HG03342 (cell line): ENCODE results near the gene NPAS2.

Source experiments
- ATAC-seq: cut with Tn5 transposase; IDR thresholded peaks from one replicate; pipeline ENCODE4 v1.9.1; 2021; ENCODE audit warnings: mild to moderate bottlenecking, moderate library complexity; ENCODE audit not compliant: unreplicated experiment

The NPAS2 gene

DNA sequence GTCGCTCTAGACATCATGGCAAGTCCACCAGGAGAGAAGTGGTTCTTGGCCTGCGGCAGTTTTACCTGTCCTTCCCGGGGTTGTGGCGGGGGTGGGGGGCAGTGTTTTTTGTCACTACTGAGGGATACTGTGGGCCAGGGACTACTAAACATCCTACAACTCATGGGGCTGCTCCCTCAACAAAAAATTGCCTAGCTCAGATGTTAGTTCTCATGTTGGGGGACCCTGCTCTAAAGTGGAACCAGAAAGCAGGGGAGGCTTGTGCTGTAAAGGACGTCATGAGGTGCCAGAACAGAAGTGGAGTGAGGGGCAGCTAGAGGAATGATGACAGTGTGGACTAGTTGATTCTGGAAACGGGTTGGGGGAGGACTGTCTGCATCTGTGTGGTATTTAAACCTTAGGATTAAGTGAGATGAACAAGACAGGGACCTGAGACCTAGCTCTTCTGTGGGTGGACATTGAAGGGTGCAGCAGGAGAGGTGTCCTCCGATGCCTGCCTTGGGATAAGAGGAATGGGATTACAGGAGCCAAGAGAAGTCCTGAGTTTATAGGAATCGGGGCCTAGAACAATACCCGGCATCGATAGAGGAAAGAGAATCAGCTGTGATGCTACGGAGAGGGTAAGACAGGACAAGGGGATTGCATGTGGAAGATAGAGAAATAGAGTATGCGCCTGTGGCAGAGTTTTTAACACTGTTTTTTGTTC lies 184.8 kb downstream of the NPAS2 start:
- no peak for ATAC-seq

DNA sequence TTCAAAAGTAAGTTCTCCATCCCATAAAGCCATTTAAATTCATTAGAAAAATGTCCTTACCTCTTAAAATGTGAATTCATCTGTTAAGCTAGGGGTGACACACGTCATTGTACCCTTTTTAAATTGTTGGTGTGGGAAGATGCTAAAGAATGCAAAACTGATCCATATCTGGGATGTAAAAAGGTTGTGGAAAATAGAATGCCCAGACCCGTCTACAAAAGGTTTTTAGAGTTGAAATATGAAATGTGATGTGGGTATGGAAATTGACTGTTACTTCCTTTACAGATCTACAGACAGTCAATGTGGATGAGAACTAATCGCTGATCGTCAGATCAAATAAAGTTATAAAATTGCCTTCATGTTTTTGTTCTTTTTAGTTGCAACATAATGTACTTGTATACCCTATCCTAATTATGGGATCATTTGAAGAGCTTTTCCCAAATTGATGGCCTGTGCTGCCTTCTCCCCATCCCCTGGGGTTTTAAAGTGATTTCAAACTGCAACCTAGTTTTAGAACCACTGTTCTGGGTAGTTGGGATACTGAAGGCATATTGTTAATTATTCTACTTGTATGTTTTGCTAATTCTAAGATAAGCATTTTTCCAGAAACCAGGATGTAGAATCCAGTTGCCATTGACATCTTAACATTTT lies 186.3 kb downstream of the NPAS2 start:
- no peak for ATAC-seq

DNA sequence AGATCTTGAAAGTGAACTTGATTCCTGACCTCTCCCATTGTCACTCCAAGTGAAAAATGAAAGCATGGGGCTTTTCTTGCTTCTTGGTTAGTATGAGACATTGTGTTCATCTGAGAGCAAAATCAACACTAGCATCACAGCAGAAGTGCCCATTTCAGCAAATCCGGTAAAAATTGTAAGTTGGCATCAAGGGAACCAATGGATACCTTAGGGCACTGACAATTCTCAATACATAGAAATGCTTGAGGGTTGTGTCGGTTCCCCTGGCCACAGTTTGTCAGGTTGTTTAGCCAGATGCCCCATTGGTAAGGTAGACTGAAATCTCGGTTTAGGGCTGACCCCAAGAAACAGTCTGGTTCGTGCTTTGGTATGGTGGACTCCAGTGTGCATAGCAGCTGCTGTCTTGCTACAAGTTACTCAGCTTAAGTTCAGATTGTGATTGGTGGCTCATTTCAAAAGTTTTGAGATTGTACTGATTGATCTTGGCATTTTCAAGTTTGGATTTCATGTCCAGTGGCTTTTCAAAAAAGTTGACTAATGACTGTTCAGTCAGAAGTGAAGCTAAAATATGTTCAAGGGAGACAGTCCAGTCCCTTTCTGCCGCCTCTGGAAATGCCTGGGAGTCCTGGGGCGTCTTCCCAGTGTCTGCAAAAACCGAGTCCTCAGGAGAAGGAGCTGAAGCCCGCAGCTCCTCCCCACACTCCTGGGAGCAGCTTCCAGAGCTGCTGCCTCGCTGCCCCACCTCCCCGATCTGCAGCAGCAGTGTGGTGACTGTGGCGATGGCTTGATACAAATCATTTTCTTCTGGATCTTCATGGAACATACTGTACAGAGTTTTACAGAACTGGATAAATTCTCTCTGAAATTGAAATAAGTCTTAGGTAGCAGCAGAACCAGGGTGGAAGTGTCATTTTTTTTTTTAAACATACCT lies 187.7 kb downstream of the NPAS2 start:
- no peak for ATAC-seq

DNA sequence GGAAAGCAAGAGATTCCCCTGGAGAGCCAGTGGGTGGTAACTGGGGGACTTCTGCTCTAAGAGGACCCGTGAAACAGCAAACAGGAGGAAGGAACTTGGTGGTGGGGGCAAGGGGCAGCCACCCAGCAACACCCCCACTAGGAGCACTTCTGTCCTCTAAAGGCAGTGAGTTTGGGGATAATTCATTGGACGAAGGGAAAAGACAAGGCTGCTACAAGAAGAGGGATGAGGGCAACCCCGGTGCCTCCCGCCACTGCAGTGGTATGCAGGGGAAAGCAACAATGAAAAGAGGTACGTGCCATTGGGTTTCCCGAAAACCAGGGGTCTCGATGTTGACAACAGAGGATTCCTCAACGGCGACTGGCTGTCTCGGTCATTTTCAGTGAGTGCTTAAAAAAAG lies 191.2 kb downstream of the NPAS2 start:
- ATAC-seq = no peak

DNA sequence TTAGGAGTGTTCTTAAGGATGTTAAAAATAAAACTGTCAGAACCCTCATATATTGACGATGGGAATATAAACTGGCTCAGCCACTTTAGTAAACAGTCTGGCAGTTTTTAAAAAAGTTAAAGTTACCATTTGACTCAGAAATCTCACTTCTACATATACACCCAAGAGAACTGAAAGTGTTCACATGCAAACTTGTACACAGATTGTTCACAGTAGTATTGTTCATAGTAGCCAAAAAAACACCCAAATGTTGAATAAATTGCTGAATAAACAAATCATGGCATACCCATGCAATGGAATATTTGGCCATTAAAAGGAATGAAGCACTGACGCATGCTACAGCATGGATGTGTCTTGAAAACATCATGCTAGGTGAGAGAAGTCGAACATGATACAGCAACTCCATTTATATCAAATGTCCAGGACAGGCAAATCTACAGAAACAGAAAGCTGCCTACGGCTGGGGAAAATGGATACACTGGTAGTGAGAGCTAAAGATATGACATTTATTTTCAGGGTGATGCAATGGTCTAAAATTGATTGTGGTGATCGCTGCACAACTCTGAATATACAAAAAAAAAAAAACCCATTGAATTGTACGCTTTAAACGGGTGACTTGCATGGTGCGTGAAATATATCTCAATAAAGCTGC lies 192.2 kb downstream of the NPAS2 start:
- ATAC-seq = peak; percentile 86

DNA sequence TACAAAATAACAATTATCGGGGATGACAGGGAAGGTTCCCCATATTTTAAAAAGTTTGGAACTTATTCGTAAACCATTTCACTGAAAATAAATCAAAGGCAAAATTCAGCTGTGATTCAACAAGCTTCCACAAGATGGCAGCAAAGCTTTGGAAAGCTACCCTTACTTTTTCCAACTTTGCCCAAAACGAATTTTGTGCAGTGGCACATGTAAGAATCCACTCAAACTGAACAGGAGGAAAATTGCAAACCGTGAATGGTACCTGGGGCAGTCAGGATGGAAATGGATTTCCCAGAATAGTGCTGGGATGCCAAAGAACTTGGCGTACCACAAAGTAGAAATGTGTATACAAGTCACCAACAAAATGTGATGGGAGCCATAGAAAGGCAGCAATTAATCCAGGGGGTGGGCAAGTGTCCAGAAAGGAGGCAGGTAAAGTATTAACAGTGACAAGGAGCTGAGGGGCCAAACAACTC lies 192.8 kb downstream of the NPAS2 start:
- ATAC-seq = no peak

DNA sequence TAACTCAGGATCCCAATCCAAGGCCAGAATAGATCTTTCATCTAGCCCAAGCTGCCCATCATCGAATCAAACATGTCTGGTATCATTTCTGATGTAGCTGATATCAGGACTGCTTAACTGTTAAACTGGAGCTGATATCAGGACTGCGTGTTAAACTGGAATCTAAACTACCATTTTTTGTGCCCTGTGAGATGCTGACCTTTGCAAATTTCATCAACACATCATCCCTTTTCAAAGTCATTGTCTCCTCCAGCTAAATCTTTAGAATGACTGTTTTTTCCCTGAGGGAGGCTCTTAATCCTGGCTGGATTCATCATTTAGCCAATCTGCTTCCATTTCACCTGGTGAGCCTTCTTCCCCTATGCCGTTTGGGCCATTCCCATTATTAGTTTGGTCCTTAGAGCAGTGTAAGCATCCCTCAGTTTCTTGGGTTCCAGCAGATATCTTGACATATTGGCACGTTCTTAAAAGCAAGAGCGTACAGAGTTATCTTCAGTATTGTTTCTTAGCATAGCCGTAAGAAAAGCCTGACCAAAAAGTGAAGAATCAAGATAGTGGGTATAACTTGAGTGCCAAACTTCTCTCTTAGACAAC lies 194.4 kb downstream of the NPAS2 start:
- no peak for ATAC-seq

DNA sequence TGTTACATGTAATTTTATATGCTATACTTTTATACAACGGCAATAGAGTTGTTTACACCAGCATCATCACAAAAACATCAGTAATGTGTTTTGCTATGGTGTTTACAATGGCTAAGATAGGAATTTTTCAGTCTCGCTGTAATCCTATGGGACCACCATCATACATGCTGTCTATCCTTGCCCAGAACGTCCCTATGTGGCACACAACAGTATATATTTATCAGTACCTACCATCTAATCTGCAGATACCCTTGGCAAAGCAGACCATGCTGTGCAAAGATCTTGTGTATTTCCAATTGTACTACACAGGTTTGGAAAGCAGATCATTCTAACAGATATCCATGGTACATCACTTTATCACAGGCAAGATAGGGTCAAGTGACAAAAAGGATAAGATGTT lies 197.4 kb downstream of the NPAS2 start:
- no peak for ATAC-seq

DNA sequence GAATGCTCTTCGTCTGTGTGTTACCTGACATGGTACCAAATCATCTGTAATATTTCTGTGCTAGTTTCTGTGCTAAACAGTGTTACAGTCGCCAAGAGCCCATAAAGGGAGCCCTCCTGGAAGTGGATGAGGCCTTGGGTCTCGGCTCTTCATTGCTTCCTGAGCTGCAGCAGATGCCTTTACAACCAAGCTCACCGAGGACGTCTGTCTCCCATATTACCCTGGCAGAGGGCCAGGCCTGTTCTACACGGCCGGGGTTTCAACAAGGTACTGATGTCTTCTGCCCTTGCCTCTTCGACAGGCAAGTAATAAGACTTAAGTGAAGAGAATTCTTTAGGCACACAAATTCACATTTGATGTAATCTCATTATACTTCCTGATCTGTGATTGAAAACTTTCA lies 199.0 kb downstream of the NPAS2 start:
- ATAC-seq = no peak

DNA sequence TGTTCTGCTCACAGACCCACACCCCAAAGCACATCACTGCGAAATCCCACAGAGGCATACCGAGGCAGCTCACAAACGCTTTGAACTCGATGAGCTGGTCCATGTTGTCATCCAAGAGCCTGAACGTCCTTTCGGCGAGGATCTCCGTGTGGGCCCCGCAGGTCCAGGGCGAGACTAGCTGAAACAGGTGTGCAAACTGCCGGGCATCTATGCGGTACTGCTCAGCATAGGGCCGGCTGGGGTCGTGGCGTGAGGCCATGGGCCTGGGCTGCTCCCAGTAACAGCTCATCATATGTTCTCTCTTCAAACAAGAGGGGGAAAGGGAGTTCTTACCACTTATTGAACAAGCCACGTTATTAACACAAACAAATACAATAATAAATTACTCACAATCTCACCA lies 202.3 kb downstream of the NPAS2 start:
- ATAC-seq = no peak

DNA sequence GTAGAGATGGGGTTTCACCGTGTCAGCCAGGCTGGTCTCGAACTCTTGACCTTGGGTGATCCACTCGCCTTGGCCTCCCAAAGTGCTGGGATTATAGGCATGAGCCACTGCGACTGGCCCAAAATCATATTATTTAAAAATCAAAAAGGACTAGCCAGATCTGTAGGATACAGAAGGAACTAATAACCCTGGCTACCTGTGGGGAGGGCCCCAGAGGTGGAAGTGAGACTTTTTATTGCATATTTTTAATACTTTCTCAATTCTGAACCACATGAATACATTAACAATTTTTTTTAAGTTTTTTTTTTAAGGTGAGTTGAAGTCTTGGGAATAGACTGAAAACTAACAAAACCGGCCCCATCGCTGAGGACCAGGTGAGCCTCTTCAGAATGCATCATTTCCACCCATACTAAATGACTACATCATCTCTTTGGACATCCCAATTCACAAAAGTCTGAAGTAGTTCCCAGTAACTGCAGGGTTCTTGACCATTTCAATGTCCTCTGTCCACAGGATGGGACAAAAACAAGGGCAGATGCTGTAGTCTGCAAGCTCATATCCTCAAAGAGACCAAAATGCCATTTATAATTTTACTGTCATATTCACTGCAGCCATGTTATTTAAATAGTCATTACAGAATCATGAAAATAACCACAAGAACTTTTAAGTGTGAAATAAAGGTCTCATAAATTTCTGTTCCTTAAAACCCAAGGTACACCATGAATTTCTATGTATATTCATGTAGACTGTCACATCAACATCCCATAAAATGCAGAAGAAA lies 203.6 kb downstream of the NPAS2 start:
- no peak for ATAC-seq

DNA sequence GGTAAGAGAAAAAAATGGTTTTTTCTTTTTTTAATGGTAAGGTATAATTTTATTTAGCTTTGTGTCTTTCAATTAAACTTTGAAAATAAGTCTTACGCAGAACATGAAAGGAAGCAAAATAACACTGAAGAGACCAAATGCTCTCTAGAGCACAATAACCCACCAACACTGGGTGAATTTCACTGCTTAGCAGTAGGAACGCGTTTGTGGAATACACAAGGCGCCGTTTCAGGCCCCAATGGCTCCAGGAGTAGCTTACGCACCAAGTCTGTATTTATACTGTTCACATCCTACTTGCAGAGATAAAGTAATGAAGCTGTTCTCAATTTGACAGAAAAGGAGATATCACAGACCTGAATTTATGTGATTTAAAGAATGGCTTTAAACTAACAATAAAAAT lies 205.6 kb downstream of the NPAS2 start:
- no peak for ATAC-seq

DNA sequence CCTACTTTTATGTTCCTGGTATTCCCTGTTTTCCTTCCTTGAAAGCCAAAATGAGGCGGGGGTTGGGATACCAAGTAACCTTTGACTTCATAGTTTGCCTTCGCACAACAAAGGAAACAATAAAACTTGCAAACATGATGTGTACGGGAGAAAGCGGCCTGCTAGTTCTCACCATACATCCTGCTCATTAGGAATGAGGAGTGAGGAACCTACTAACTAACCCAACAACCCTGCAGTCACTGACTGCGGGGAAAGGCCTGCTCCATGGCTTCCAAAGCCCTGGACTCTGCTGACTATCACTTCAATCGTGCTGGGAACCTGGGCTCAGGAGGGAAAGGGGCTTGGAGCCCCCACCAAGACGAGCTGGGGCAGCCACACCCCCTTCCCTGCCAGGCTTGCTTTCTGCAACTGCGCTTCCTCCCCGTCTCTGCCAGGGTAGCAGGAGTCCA lies 206.3 kb downstream of the NPAS2 start:
- no peak for ATAC-seq

DNA sequence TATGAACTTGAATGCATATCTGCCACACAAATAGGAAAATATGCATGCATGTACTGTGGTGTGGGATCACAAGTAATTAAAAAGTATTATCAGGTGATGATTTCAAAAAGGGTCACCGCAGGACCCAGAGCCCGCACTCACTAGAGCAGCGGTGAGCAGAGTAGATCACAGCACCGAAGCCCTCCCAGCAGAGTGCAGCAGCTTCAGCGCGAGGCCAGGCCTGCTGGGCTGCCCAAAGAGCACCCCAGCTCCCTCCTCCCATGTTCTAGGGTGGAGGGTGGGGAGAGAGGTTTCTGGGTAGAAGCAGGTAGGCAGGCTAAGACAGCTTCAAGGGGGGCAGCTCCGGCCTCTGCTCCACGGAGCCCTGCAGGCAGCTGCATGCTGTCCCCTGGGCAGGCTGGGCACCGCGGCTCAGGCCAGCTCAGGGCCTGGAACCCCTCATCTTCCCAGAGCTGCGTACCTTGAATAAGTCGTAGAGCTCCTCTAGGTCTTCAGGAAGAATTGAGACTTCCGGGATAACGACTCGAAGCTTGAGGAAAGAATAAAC lies 207.1 kb downstream of the NPAS2 start:
- no peak for ATAC-seq

DNA sequence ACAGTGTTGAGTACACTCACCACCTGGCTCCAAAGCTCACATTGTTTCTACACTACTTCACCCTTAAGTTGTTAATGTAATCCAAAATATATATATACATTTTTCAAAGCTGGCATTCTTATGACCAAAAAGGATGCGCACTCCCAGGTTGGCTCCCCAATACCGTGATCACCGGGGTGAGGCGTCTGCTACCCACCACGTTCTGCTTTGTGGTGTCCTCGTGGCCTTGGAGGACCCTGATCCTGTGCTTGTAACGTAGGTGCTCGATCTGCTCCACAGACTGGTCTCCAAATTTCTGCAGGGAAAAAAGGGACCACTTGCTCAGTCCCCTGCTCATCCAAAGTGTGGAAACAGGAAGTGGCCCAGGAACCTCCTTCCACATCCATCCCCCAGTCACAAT lies 207.9 kb downstream of the NPAS2 start:
- no peak for ATAC-seq

DNA sequence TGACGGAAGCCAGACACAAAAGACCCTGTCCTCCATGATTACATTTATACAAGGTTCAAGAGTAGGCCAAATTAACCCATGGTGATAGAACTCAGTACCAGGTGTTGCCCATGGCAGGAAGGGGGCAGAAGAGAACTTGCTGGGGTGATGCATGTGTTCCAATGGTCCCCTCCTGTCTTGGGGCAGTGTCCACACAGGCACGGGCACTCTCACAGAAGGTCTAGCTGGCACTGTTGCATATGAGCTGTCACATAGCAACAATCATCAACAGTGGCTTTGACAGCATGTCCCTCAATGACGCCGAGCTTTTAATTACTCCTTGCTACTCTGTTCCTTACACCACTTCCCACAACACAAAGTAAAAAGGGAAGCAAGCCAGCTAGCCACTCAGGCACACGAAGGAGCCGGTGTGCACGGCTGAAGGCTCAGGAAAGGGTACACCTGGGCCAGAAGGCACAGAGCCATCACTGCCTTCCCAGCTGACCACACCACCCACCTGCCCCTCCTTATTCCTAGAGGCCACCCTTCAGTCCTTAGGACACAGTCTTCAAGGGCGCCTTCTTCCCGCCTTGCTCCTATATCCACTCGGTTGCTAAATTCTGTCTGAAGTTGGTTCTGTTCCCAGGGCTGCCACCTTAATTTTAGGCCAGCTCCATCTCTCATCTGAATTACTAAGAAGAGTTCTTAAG lies 211.1 kb downstream of the NPAS2 start:
- ATAC-seq = no peak

DNA sequence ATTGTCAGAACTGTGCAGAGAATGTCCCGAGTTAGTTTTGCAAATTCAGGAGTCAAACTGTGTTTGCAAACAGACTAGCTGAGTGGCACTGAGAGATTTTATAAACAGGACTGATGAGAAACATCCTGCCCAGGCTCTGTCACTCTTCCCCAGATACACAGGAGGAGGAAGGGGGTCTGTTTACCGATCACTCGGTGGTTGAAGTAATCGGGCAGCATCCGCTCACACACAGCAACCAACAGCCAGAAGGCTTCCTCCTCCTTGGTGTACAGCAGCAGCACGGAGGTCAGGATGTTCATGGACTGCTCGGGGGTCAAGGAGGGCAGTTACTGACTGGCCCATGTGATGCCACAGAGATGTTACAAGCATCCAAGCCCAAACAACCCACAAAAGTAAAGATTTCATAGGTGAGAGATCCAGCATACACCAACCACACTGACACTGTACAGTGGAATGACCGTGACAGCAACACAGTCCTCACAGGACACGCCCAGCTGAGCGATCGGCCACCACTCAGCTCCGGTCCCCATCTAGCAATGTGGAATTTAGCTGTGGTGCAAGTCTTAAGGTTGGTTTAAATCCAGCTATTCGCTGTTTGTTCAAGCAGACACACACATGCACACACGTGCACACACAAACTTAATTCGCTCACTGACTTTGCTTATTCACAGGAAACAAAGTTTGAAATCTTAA lies 212.3 kb downstream of the NPAS2 start:
- no peak for ATAC-seq

DNA sequence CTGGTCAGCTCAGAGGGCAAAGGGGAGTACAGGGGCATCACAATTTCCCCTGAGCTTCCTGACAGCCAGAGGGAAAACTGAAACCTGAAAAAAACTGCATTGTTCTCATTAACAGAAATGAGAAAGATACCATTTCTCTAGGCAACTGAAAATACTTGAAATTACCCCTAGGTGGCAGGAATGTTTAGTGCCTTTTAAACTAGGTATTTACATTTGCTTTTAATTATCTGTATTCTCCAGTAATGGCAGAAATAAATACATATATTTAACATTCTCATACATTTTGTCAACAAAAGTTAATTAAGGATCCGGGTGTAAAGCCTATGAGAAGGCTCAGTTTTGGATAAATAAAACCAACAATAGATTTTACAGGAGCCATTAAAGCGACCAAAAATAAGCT lies 216.6 kb downstream of the NPAS2 start:
- no peak for ATAC-seq
